ENCODE data around the gene CUBN.

CUBN gene

DNA sequence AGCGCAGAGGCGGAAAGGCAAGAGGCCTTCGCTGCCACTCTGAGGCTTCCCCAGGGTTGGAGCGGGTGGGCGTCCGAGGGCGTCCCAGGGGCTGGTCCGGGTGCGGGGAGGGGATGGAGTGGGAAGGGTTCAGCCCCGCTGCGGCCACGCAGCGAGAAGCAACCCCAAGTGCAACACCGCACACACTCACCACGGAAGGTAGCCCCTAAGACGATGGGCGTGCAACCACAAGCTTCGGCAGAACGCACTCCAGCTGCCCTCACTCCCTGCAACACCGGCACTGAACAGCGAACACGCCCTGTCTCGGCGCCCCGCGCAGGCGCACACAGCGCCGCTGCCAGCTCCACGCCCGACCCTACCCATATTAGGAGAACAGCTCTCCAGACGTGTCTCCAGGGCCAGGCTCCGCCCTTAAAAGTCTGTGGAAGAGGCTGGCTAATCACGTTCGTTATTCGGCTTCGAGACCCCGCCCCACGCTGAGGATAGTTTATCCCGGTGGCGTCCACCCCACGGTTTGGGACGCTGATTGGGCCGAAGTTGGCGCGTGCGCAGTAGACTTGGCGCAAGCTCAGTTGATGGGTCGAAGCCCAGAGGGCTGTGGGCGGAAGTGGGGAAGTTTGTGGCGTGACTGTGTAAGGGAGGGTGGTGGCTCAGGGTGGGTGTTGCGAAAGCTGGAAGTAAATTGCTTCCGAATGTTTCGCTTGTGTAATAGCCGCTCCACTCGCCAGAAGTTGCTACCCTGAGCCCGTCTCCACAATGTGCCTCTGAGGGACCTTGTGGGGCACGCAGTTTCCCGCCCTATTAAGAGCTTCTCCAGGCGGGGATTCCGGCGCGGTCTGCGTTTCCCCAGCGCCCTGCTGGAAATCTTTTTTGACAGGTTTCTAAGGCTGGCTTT lies 312.2 kb downstream of the CUBN start, which contains the start of gene RSU1:
Gene RSU1 (minus strand): TSS at position 300 of the 895 bp plus-strand sequence. CDS start 343 bp downstream, outside the sequence.
- H3K27ac ChIP-seq = peak within 1 kb of the TSS; percentile 87
- H3K9ac ChIP-seq (ENCODE audit: insufficient read length) = peak within 1 kb of the TSS; percentile 83
- no peaks in the 10 kb centered on the region for H3K36me3 ChIP-seq (ENCODE audit: insufficient read depth, low read length)
- peak; percentile 83 for DNase-seq (ENCODE audit: low read depth, low spot score)
- no peak for TF ChIP-seq EZH2 (IDR thresholded peaks at IDR 0.05)
- peak; percentile 63 for TF ChIP-seq FOXP2 (optimal IDR thresholded peaks at IDR 0.05; ENCODE audit: control extremely low read depth, extremely low read length, insufficient read depth)
- TF ChIP-seq POLR2AphosphoS5 (IDR thresholded peaks at IDR 0.05; ENCODE audit: borderline replicate concordance, low read depth, low read length) = peak; percentile 74; the same call in 1 of the 2 replicates
- no peaks in the 10 kb centered on the region for H3K9me3 ChIP-seq (ENCODE audit: low read depth, low read length)
- H3K4me3 ChIP-seq = peak within 1 kb of the TSS; percentile 88

DNA sequence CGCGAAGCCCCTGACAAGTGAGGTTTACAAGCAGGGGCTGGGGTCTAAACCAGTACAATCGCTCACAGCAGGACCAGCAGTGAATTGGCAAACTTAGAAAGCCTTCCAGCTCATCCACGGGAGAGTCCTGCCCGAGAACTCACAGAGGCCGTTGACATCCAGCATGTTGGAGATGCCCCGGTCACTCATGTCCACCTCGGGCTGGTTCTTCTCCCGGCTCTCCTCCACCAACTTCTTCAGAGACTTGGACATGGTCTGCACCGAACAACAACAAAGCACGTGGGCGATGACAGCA lies 312.8 kb downstream of the CUBN start:
- H3K9ac ChIP-seq (ENCODE audit: insufficient read length) = peak overlapping the region; percentile 83
- peak overlapping the region; percentile 88 for H3K4me3 ChIP-seq
- no peak for DNase-seq (ENCODE audit: low read depth, low spot score)
- H3K36me3 ChIP-seq (ENCODE audit: insufficient read depth, low read length) = no peaks in the 10 kb centered on the region
- TF ChIP-seq EZH2 (IDR thresholded peaks at IDR 0.05) (no peak), FOXP2 (optimal IDR thresholded peaks at IDR 0.05; ENCODE audit: control extremely low read depth, extremely low read length, insufficient read depth) (no peak), POLR2AphosphoS5 (IDR thresholded peaks at IDR 0.05; ENCODE audit: borderline replicate concordance, low read depth, low read length) (no peak)
- H3K27ac ChIP-seq = no peak overlapping the region
- no peaks in the 10 kb centered on the region for H3K9me3 ChIP-seq (ENCODE audit: low read depth, low read length)

DNA sequence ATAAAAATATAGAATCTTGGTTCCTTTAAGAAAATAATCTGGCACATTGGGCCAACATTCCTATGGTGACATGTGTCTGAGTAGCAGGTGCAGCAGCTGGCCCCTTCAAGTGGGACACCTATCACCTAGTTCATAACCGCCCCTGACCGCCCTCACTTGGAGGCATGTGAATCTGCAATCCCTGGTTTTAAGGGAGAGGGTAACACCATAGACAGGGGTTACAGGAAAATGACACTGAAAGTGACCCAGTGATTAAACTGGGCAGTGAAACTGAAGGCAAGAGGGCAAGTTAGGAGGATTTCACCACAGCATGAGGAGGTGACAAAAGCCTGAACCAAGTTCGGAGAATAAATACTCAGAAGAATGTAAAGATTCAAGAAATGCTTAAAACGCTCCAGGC lies 313.4 kb downstream of the CUBN start:
- no peak for DNase-seq (ENCODE audit: low read depth, low spot score)
- Histone ChIP-seq H3K36me3 (ENCODE audit: insufficient read depth, low read length) (no peaks in the 10 kb centered on the region), H3K9ac (ENCODE audit: insufficient read length) (peak overlapping the region; percentile 83), H3K27ac (no peak overlapping the region), H3K9me3 (ENCODE audit: low read depth, low read length) (no peaks in the 10 kb centered on the region), H3K4me3 (peak overlapping the region; percentile 88)
- TF ChIP-seq EZH2 (IDR thresholded peaks at IDR 0.05) (no peak), POLR2AphosphoS5 (IDR thresholded peaks at IDR 0.05; ENCODE audit: borderline replicate concordance, low read depth, low read length) (no peak), FOXP2 (optimal IDR thresholded peaks at IDR 0.05; ENCODE audit: control extremely low read depth, extremely low read length, insufficient read depth) (no peak)

DNA sequence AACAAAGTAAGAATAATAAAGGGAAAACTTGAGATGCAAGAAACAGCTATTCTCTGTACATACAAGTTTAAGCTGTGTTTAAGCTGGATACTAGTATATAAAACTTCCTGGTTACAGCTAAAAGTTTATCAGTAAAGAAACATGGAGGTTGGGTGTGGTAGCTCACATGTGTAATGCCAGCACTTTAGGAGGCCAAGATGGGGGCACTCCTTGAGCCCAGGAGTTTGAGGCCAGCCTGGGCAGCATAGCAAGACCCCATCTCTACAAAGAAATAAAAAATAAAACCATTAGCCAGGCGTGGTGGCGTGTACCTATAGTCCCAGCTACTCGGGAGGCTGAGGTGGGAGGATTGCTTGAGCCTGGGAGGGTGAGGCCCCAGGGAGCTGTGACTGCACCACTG lies 315.6 kb downstream of the CUBN start:
- TF ChIP-seq FOXP2 (optimal IDR thresholded peaks at IDR 0.05; ENCODE audit: control extremely low read depth, extremely low read length, insufficient read depth) = no peak
- no peak for TF ChIP-seq EZH2 (IDR thresholded peaks at IDR 0.05)
- no peak for TF ChIP-seq POLR2AphosphoS5 (IDR thresholded peaks at IDR 0.05; ENCODE audit: borderline replicate concordance, low read depth, low read length)
- no peak overlapping the region for H3K9ac ChIP-seq (ENCODE audit: insufficient read length)
- H3K27ac ChIP-seq = no peak overlapping the region
- DNase-seq (ENCODE audit: low read depth, low spot score) = no peak
- H3K36me3 ChIP-seq (ENCODE audit: insufficient read depth, low read length) = no peaks in the 10 kb centered on the region
- H3K4me3 ChIP-seq = no peak overlapping the region
- H3K9me3 ChIP-seq (ENCODE audit: low read depth, low read length) = no peaks in the 10 kb centered on the region

DNA sequence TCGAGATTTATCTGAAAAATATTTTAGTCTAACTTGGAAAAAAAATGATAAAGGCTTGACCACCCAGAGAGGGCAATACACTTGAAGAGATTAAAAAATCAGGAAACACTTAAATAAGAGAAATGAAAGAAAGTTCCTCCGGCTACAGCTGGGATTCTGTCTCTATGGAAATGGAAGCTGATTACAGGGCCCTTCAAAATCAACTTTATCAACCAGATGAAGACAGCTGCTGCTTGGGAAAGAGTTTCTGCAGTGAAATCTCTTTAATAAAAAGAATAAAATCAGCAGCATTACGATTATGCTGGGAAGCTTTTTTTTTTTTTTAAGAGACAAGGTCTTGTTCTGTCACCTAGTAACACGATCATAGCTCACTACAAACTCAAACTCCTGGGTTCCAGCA lies 316.9 kb downstream of the CUBN start:
- Histone ChIP-seq H3K9ac (ENCODE audit: insufficient read length) (no peak overlapping the region), H3K27ac (no peak overlapping the region), H3K4me3 (no peak overlapping the region), H3K9me3 (ENCODE audit: low read depth, low read length) (no peaks in the 10 kb centered on the region), H3K36me3 (ENCODE audit: insufficient read depth, low read length) (no peaks in the 10 kb centered on the region)
- TF ChIP-seq FOXP2 (optimal IDR thresholded peaks at IDR 0.05; ENCODE audit: control extremely low read depth, extremely low read length, insufficient read depth) = no peak
- TF ChIP-seq POLR2AphosphoS5 (IDR thresholded peaks at IDR 0.05; ENCODE audit: borderline replicate concordance, low read depth, low read length) = no peak
- TF ChIP-seq EZH2 (IDR thresholded peaks at IDR 0.05) = no peak
- no peak for DNase-seq (ENCODE audit: low read depth, low spot score)

DNA sequence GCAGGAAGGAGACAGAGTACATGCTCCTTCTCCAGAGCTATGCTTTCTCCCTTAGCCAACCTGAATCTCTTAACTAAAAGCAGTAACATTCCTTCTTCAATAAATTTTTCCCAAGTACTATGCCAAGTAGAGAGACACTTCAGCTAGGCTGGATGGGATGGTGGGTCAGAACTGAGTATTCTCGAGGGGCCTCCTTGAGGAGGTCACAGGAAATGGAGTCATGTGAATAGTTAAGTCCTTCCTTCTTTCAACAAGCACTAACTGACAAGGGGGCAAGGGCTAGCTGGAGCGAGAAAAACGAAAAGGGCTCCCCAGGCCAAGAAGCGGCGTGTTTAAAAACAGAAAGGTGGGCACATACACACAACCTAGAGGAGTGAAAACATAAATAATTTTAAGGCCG lies 317.8 kb downstream of the CUBN start:
- no peak overlapping the region for H3K4me3 ChIP-seq
- DNase-seq (ENCODE audit: low read depth, low spot score) = no peak
- H3K27ac ChIP-seq = no peak overlapping the region
- H3K9ac ChIP-seq (ENCODE audit: insufficient read length) = no peak overlapping the region
- no peaks in the 10 kb centered on the region for H3K36me3 ChIP-seq (ENCODE audit: insufficient read depth, low read length)
- H3K9me3 ChIP-seq (ENCODE audit: low read depth, low read length) = no peaks in the 10 kb centered on the region
- no peak for TF ChIP-seq FOXP2 (optimal IDR thresholded peaks at IDR 0.05; ENCODE audit: control extremely low read depth, extremely low read length, insufficient read depth)
- TF ChIP-seq EZH2 (IDR thresholded peaks at IDR 0.05) = no peak
- no peak for TF ChIP-seq POLR2AphosphoS5 (IDR thresholded peaks at IDR 0.05; ENCODE audit: borderline replicate concordance, low read depth, low read length)

DNA sequence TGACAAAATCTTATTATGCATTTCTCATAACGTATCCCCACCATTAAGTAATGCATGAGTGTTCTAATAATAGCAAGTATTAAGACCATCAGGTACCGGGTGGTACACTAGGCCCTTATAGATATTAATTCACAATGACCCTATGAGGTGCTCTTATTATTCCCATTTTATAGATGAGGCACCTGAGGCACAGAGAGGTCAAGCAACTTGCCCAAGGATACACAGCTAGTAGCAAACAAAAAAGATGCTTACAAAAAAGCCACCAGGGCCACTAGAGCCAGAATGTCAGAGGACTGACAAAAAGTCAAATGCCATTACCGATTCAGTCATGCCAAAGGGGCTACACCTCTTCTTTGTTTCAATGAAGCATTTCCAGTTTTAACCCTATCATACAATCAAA lies 318.3 kb downstream of the CUBN start:
- Histone ChIP-seq H3K9me3 (ENCODE audit: low read depth, low read length) (no peaks in the 10 kb centered on the region), H3K9ac (ENCODE audit: insufficient read length) (no peak overlapping the region), H3K36me3 (ENCODE audit: insufficient read depth, low read length) (no peaks in the 10 kb centered on the region), H3K4me3 (no peak overlapping the region), H3K27ac (no peak overlapping the region)
- no peak for DNase-seq (ENCODE audit: low read depth, low spot score)
- TF ChIP-seq FOXP2 (optimal IDR thresholded peaks at IDR 0.05; ENCODE audit: control extremely low read depth, extremely low read length, insufficient read depth) (no peak), EZH2 (IDR thresholded peaks at IDR 0.05) (no peak), POLR2AphosphoS5 (IDR thresholded peaks at IDR 0.05; ENCODE audit: borderline replicate concordance, low read depth, low read length) (no peak)

DNA sequence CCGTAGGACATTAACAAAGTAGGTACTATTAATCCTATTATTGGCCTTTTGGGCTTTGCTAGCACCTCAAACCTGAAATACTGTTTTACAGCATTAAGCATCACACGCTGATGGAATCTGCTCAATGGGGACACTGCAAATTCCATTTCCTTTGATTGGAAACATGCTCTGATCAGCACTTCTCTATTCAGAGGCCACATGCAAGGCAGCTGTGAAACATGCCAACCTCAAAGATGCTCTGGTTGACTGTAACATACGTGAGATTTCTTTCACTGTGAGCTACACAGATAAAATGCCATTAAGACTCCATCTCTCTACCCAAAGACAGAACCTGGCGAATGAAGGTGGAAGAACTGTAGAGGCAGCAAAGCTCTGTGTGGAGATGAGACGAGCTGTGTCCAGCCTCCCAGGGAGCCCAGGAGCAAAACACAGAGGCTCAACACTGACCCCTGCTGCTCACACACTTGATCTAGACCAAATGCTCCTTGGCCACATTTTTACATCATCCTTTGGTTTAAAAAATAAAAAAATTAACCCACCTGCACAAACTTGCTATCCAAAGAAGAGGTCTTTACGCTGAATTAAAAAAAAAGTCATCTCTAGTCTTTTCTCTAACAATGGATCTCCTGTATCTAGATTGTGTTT lies 320.4 kb downstream of the CUBN start:
- no peak for TF ChIP-seq POLR2AphosphoS5 (IDR thresholded peaks at IDR 0.05; ENCODE audit: borderline replicate concordance, low read depth, low read length)
- TF ChIP-seq FOXP2 (optimal IDR thresholded peaks at IDR 0.05; ENCODE audit: control extremely low read depth, extremely low read length, insufficient read depth) = no peak
- TF ChIP-seq EZH2 (IDR thresholded peaks at IDR 0.05) = no peak
- Histone ChIP-seq H3K27ac (no peak overlapping the region), H3K36me3 (ENCODE audit: insufficient read depth, low read length) (no peaks in the 10 kb centered on the region), H3K9ac (ENCODE audit: insufficient read length) (no peak overlapping the region), H3K9me3 (ENCODE audit: low read depth, low read length) (no peaks in the 10 kb centered on the region), H3K4me3 (no peak overlapping the region)
- DNase-seq (ENCODE audit: low read depth, low spot score) = no peak

All from SK-N-MC (cell line).